HG02571 (cell line): Measurements from ENCODE around the gene CSTB.

Experiments
- ATAC-seq: cut with Tn5 transposase; IDR thresholded peaks from one replicate; pipeline ENCODE4 v1.9.1; 2021; ENCODE audit warnings: mild to moderate bottlenecking, moderate library complexity; ENCODE audit not compliant: unreplicated experiment

Gene CSTB

DNA sequence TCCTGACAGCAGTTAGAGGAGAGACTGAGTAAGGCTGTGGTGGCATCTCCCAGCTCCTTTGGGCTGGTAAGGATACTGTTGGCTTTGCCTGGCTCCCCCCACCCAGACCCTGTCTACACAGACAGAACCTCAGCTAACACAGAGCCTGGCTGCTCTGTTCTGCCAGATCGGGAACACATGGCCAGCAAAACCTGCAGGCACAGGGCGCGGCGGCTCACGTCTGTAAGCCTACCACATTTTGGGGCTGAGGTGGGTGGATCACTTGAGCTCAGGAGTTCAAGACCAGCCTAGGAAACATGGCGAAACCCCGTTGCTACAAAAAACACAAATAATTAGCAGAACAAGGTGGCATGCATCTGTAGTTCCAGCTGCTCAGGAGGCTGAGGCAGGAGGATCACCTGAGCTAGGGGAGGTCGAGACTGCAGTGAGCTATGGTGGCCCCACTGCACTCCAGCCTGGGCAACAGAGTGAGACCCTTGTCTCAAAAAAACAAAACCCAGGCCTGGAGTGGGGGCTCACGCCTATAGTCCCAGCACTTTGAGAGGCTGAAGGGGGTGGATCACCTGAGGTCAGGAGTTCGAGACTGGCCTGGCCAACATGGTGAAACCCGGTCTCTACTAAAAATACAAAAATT lies 6.7 kb downstream of the CSTB start:
- no peak for ATAC-seq

GRCh38 chr21:43768868-43769167 lies 7.3 kb downstream of the CSTB start:
- no peak for ATAC-seq

GRCh38 chr21:43767984-43768867 lies 7.9 kb downstream of the CSTB start:
- no peak for ATAC-seq

GRCh38 chr21:43767498-43767983 lies 8.6 kb downstream of the CSTB start:
- no peak for ATAC-seq

- no peak for ATAC-seq
These were observed 9.2 kb downstream of the CSTB start for GRCh38 chr21:43766734-43767497.

DNA sequence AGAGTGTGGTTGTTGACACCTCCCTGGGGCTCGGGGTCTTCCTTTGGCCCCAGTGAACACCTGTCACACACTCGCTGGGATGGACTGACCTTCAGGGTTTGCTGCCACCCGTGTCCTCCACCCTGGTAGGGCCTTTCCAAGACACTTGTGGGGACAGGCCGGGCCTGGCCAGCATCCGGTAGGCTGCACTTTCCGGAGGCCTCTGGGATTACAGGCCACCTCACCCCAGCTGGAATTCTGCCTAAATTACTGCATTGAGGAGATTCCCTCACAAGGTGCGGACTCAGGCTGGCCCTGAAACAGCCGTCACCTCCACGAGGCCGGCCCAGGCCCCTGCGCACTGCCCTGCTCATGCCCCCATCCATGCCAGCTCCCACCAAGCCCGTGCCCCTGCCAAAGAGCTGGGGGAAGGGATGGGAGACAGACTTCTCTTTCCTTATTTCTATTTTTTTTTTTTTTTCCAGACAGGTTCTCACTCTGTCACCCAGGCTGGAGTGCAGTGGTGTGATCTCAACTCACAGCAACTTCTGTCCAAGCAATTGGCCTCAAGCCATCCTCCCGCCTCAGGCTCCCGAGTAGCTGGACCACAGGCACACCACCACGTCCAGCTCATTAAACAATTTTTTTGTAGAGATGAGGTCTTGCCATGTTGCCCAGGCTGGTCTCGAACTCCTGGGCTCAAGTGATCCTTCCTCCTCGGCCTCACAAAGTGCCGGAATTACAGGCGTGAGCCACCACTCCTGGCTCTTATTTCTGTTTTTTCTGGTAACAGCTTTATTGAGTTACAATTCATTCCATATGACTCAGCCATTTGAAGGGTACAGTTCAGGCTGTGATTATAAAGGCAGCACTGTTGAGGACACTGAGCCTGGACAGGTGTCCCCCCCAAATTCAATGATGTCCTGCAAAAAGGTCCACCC lies 11.3 kb downstream of the CSTB start:
- no peak for ATAC-seq

DNA sequence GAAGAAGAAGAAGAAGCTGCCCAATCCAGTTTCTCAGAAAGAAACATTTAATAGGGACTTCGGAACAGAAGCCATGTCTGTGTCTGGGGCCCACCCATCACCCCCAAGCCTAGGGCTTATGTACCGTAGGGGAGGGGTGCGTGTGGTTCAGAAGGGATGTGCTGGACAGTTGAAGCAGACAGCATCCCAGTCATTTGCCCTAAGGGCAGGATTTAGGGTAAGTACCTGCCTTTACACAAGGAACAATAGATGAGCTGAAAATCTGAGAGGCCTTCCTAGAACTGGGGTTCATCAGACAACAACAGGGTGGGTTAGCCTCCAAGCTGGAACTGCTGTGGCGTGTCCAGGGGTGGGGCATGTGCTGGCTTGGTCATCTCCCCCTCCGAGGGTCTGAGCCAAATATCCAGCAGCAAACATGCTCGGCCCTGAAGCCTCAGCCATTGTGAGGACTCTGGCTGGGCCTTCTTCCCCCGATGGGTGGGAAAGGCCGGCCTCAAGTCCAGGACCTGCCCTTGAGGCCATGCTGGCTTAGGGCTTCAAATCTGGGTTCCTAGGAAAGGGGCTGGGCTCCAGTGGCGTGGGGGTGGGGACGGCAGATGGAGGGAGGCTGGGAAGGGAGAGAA lies 12.1 kb downstream of the CSTB start:
- ATAC-seq = no peak

DNA sequence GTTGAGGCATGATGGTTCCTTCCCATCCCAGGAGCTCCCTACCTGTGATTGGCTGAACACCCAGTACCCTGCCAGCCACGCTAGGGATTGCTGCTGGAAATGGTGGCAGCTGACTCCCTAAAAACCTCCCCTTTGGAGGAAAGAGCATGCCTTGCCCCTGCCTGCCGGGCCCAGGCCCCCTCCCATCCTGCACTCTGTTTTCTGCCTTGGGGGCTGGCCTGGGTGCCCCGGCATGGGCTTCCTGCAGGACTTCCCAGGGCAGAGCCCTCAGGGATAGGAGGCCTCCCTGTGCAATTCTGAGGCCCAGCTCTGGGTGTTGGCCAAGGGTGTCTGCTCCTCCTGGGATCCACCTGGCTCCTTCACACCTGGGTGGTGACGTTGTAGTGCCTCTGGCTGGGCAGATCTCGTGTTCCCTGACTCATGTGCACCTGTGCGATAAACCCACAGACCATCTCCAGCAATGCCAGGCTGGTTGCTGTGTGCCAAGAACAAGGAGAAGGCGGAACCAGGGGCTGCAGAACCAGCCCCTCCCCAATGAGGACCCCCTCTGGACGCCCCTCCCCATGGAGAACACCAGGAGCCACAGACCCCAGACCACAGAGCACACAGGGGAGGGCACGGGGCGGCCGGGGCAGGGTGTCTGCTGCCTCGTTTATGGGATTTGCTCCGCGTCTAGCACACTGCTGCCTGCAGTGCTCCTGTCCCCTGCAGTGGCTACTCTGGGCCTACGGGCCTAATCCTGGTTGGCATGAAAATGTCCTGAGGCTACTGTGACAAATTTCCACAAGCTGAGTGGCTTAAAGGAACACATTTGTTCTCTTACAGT lies 13.6 kb downstream of the CSTB start:
- no peak for ATAC-seq

DNA sequence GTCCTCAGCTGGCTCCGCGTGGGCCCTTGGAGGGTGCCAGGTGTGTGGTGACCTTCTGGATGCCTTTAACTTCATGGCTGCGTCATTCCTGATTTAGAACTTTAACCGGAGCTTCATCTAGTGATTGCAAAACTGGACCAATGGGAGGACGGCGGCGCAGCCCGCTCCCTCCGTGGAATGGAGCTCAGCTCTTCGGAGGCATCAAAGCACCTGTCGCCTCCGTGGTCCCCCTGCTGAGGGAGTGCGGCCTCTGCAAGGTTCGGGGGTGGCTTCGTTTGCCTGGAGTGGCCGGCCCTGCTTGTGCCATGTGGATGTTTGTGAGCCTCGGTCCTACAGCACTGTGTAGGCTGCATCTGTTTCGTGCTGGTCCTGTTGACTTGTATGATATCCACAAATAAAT lies 14.2 kb downstream of the CSTB start:
- no peak for ATAC-seq

GRCh38 chr21:43760391-43760958 lies 15.6 kb downstream of the CSTB start:
- no peak for ATAC-seq

GRCh38 chr21:43759651-43760050 lies 16.5 kb downstream of the CSTB start:
- no peak for ATAC-seq

DNA sequence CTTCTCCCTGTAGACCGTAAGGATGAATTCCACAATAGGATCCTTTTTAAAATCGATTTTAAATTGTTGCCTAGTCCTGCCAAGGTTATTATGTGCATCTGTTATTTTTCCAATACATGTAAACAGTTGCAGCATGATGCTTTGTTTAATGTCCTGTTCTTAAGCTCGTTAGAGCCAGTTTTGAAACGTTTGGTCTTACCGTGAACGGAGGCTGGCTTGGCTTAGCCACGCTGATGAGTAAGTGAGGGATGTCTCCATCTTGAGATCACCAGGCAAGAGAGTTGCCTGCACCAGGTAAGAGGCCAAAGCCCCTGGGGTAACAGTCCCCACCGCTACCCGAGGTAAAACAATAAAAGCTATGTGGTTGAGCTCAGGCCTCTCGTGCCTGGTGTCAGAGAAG lies 17.3 kb downstream of the CSTB start:
- no peak for ATAC-seq

DNA sequence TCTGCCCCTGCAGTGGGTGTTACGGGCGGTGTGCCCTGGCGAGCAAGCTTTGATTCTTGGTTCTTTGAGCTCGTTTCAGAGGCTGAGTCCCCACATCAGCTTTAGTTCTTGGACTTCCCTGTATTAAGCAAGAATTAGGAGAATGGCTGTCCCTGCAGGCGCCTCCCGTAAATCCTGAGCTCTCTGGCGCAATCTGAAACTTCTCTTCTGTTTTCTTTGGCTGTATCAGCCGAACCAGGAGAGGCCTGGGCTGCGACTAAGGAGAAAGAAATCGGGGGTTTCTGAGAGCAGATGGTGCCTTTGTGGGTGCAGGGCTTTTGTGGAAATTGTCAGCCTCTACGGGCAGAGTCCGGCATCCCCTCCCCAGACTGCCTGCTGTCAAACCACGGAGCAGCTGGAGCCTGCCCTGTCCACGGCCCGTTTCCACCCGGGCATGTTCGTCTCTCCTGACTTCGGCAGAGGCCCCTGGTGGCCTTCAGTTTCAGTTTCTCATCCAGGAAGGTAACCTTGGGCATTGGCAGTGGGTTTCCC lies 17.9 kb downstream of the CSTB start:
- no peak for ATAC-seq

GRCh38 chr21:43757601-43758000 lies 18.5 kb downstream of the CSTB start:
- no peak for ATAC-seq

GRCh38 chr21:43755820-43756594 lies 20.1 kb downstream of the CSTB start:
- no peak for ATAC-seq

DNA sequence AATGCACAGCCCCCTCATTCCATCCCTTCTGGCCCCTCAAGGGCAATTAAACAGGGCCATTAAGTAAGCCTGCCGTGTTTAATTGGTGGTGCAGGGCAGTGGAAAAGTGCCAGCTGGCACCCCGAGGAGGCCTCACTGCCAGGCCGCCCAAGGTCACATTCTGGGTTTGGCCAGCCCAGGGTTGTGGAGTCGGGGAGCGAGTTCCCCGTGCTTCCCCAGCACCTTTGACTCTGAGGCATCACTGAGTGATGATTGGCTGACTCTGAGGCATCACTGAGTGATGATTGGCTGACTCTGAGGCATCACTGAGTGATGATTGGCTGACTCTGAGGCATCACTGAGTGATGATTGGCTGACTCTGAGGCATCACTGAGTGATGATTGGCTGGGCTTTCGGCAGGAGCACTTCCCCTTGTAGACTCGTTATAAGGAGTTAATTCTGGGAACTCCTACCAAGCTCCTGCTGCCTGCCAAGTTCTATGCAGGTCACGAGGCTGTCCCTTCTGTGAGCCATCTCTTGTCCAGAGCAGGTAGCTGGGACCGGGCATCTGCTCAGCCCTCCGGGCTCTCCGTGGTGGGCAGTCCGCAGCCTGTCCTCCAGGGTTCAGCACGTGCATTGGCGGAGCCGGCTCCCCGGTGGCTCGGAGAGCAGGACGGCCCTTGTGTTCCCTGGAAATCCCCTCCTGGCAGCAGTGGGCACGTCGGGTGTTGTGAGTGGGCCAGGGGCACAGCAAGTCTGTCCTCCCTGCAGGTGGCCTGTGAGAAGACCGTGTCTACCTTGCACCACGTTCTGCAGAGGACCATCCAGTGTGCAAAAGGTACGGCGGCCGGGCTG lies 20.9 kb downstream of the CSTB start:
- no peak for ATAC-seq

GRCh38 chr21:43753439-43753799 lies 22.7 kb downstream of the CSTB start:
- no peak for ATAC-seq
